H1 (cell line): ENCODE measurements around the gene SPOP. TPM values are rescaled to one million over a fixed set of nuclear protein-coding genes. Genes with fewer than 3 reads are reported as not detected.

Source experiments
- CTCF ChIA-PET: fragments of 300-600 bp; sonication (Branson Sonifier 250); formaldehyde crosslinking; loops from one replicate; lab custom pipeline; 2021; ENCODE audit not compliant: partially characterized antibody; lab: Charles Lee
- POLR2A ChIA-PET: fragments of 300-600 bp; sonication (Branson Sonifier 250); formaldehyde crosslinking; loops from one replicate; lab custom pipeline; 2021; ENCODE audit warnings: inconsistent platforms; ENCODE audit not compliant: partially characterized antibody; lab: Charles Lee
- DNase-seq, 2 experiments: peaks; one replicate each; pipeline versions ENCODE4 v3.0.0 to v3.0.0-alpha.2; 2010 to 2022; ENCODE audit warnings: low spot score in 2 of 2, low read depth in 1 of 2, mixed read lengths in 1 of 2
- FAIRE-seq: peaks from 2 replicates; lab custom pipeline; 2011; peaks lifted over from hg19 to GRCh38; lab: Jason Lieb, UNC
- H2AFZ ChIP-seq: 2 replicates; pipeline ENCODE4 v1.8.1; 2012; ENCODE audit warnings: low read length, inconsistent platforms
- H2AK5ac ChIP-seq: 2 replicates; pipeline ENCODE4 v1.6.1; 2013; ENCODE audit warnings: low read depth, low read length
- H2BK120ac ChIP-seq: replicated peaks from 2 replicates; pipeline ENCODE3; 2013; ENCODE audit warnings: low read depth, low read length, inconsistent platforms
- H2BK12ac ChIP-seq: 2 replicates; pipeline ENCODE4 v1.6.1; 2013; ENCODE audit warnings: low read depth, low read length
- H2BK15ac ChIP-seq: 2 replicates; pipeline ENCODE4 v1.6.1; 2013; ENCODE audit warnings: low read length
- H2BK20ac ChIP-seq: 2 replicates; pipeline ENCODE4 v1.6.1; 2013; ENCODE audit warnings: low read length
- H2BK5ac ChIP-seq: 2 replicates; pipeline ENCODE4 v1.6.1; 2013; ENCODE audit warnings: low read depth, low read length
- H3K14ac ChIP-seq: 2 replicates; pipeline ENCODE4 v1.6.1; 2013; ENCODE audit warnings: inconsistent platforms; ENCODE audit not compliant: insufficient read length
- H3K18ac ChIP-seq: 2 replicates; pipeline ENCODE4 v1.6.1; 2013; ENCODE audit warnings: low read length; ENCODE audit errors: extremely low read depth
- H3K23ac ChIP-seq: 2 replicates; pipeline ENCODE4 v1.6.1; 2013; ENCODE audit warnings: inconsistent platforms; ENCODE audit not compliant: insufficient read length
- H3K23me2 ChIP-seq: 2 replicates; pipeline ENCODE4 v1.6.1; 2013; ENCODE audit warnings: low read depth, low read length
- H3K27ac ChIP-seq: 2 replicates; pipeline ENCODE4 v1.6.1; 2011; ENCODE audit warnings: low read depth, low read length, inconsistent platforms
- H3K27me3 ChIP-seq, 4 experiments: replicated peaks in 1 of 4; 1 replicate in 1 of 4; 2 replicates in 3 of 4; pipeline versions ENCODE4 v1.6.1 to v1.8.1; 2011 to 2013; ENCODE audit warnings: low read length in 3 of 4, mild to moderate bottlenecking in 3 of 4, inconsistent platforms in 2 of 4, mixed read lengths in 2 of 4, moderate library complexity in 1 of 4; ENCODE audit not compliant: control insufficient read depth in 3 of 4, insufficient read depth in 3 of 4; ENCODE audit errors: extremely low read depth in 1 of 4
- H3K36me3 ChIP-seq, 4 experiments: 2 replicates each; pipeline versions ENCODE4 v1.6.1 to v1.8.1; 2011 to 2013; ENCODE audit warnings: mild to moderate bottlenecking in 4 of 4, low read length in 3 of 4, moderate library complexity in 2 of 4, control low read depth in 1 of 4, inconsistent platforms in 1 of 4; ENCODE audit not compliant: insufficient read depth in 4 of 4, control insufficient read depth in 2 of 4
- H3K4ac ChIP-seq: replicated peaks from 2 replicates; pipeline ENCODE3; 2013; ENCODE audit warnings: low read length, low read depth, mixed read lengths, inconsistent platforms; ENCODE audit not compliant: insufficient read length
- H3K4me1 ChIP-seq, 4 experiments: replicated peaks in 1 of 4; 1 replicate in 1 of 4; 2 replicates in 3 of 4; pipeline versions ENCODE4 v1.6.1 to v1.8.1; 2011 to 2013; ENCODE audit warnings: low read length in 3 of 4, inconsistent platforms in 2 of 4, mixed read lengths in 1 of 4; ENCODE audit not compliant: insufficient read depth in 4 of 4, control insufficient read depth in 3 of 4
- H3K4me2 ChIP-seq, 2 experiments: 2 replicates each; pipeline versions ENCODE4 v1.6.1 to v1.8.1; 2011 to 2013; ENCODE audit warnings: low read depth in 2 of 2, low read length in 2 of 2, control low read depth in 1 of 2, inconsistent platforms in 1 of 2, mild to moderate bottlenecking in 1 of 2; ENCODE audit not compliant: insufficient read depth in 1 of 2
- H3K4me3 ChIP-seq, 4 experiments: fragments of 200-600, 300-600 bp in 1 of 4; sonication (generic), shearing (Covaris generic), sonication (Bioruptor Twin) in 1 of 4; 2 replicates each; pipeline versions ENCODE4 v1.5.1 to v1.8.1; 2011 to 2016; ENCODE audit warnings: low read length in 4 of 4, low read depth in 3 of 4, control low read depth in 2 of 4, inconsistent platforms in 2 of 4, mild to moderate bottlenecking in 2 of 4, mixed read lengths in 1 of 4, moderate library complexity in 1 of 4; ENCODE audit not compliant: insufficient read depth in 2 of 4; ENCODE audit errors: extremely low read depth in 1 of 4
- H3K56ac ChIP-seq: replicated peaks from 2 replicates; pipeline ENCODE3; 2013; ENCODE audit warnings: low read depth, mild to moderate bottlenecking, mixed read lengths, low read length, inconsistent platforms; ENCODE audit not compliant: insufficient read length
- H3K79me1 ChIP-seq: 2 replicates; pipeline ENCODE4 v1.6.1; 2013; ENCODE audit warnings: low read depth, low read length, control low read depth
- H3K79me2 ChIP-seq, 2 experiments: 2 replicates each; pipeline versions ENCODE4 v1.6.1 to v1.8.1; 2012 to 2013; ENCODE audit warnings: low read length in 2 of 2, mild to moderate bottlenecking in 2 of 2, inconsistent platforms in 1 of 2; ENCODE audit not compliant: insufficient read depth in 2 of 2, control insufficient read depth in 1 of 2
- H3K9ac ChIP-seq, 4 experiments: replicated peaks in 1 of 4; 1 replicate in 1 of 4; 2 replicates in 3 of 4; pipeline versions ENCODE4 v1.6.1 to v1.8.1; 2011 to 2013; ENCODE audit warnings: low read depth in 3 of 4, low read length in 3 of 4, control low read depth in 2 of 4, mild to moderate bottlenecking in 2 of 4, moderate library complexity in 2 of 4, inconsistent platforms in 1 of 4; ENCODE audit errors: extremely low read depth in 1 of 4
- H3K9me3 ChIP-seq, 2 experiments: 2 replicates each; pipeline versions ENCODE4 v1.6.1 to v1.8.1; 2012 to 2013; ENCODE audit warnings: mild to moderate bottlenecking in 2 of 2, moderate library complexity in 2 of 2, control low read depth in 1 of 2, inconsistent platforms in 1 of 2, low read depth in 1 of 2, low read length in 1 of 2, mixed read lengths in 1 of 2; ENCODE audit not compliant: insufficient read depth in 2 of 2
- H4K20me1 ChIP-seq, 2 experiments: replicated peaks in 1 of 2; 2 replicates each; pipeline versions ENCODE3 to v1.8.1; 2011 to 2013; ENCODE audit warnings: inconsistent platforms in 2 of 2, low read length in 2 of 2, mild to moderate bottlenecking in 1 of 2; ENCODE audit not compliant: insufficient read depth in 2 of 2, control insufficient read depth in 1 of 2
- H4K5ac ChIP-seq: 2 replicates; pipeline ENCODE4 v1.6.1; 2013; ENCODE audit warnings: low read length, low read depth, mixed read lengths, inconsistent platforms; ENCODE audit not compliant: insufficient read length
- H4K8ac ChIP-seq: 2 replicates; pipeline ENCODE4 v1.8.0; 2013; ENCODE audit warnings: mild to moderate bottlenecking, moderate library complexity, low read length, inconsistent platforms; ENCODE audit not compliant: insufficient read depth; ENCODE audit errors: extremely low read depth
- H4K91ac ChIP-seq: replicated peaks from 2 replicates; pipeline ENCODE3; 2013; ENCODE audit warnings: low read length, mixed read lengths, inconsistent platforms; ENCODE audit not compliant: insufficient read length
- ATF3 ChIP-seq: IDR thresholded peaks from 2 replicates; pipeline ENCODE4 v1.6.1; 2011; ENCODE audit warnings: low read depth, mild to moderate bottlenecking, low read length; ENCODE audit not compliant: insufficient read depth
- CEBPB ChIP-seq: IDR thresholded peaks from 2 replicates; pipeline ENCODE4 v1.6.1; 2012; ENCODE audit warnings: low read depth, low read length
- CHD1 ChIP-seq: IDR thresholded peaks from 2 replicates; pipeline ENCODE4 v1.6.1; 2012; ENCODE audit warnings: low read depth, low read length, improper control_type of control experiment
- JUND ChIP-seq: IDR thresholded peaks from 2 replicates; pipeline ENCODE4 v1.6.1; 2011; ENCODE audit warnings: mild to moderate bottlenecking, improper control_type of control experiment, low read length
- MAFK ChIP-seq: IDR thresholded peaks from 2 replicates; pipeline ENCODE4 v1.6.1; 2012; ENCODE audit warnings: low read depth, mild to moderate bottlenecking, improper control_type of control experiment, low read length
- NANOG ChIP-seq: IDR thresholded peaks from 2 replicates; pipeline ENCODE4 v1.6.1; 2011; ENCODE audit warnings: low read length, low read depth, mild to moderate bottlenecking, inconsistent platforms; ENCODE audit not compliant: insufficient read depth, poor library complexity, severe bottlenecking
- RBBP5 ChIP-seq: IDR thresholded peaks from 2 replicates; pipeline ENCODE4 v1.7.1; 2012; ENCODE audit warnings: low read depth, mild to moderate bottlenecking, inconsistent platforms, low read length, moderate library complexity, borderline replicate concordance
- RFX5 ChIP-seq: IDR thresholded peaks from 2 replicates; pipeline ENCODE4 v1.6.1; 2011; ENCODE audit warnings: low read depth, low read length, improper control_type of control experiment, borderline replicate concordance
- SIN3A ChIP-seq, 2 experiments: IDR thresholded peaks in 1 of 2; conservative IDR thresholded peaks in 1 of 2; 2 replicates each; pipeline ENCODE4 v1.6.1; 2011 to 2012; ENCODE audit warnings: low read length in 2 of 2, improper control_type of control experiment in 1 of 2, low read depth in 1 of 2, mild to moderate bottlenecking in 1 of 2
- SIX5 ChIP-seq: IDR thresholded peaks from 2 replicates; pipeline ENCODE4 v1.6.1; 2011; ENCODE audit warnings: mild to moderate bottlenecking, low read depth, low read length
- SP1 ChIP-seq: IDR thresholded peaks from 2 replicates; pipeline ENCODE4 v1.6.1; 2011; ENCODE audit warnings: low read depth, low read length
- SP4 ChIP-seq: IDR thresholded peaks from 2 replicates; pipeline ENCODE4 v1.6.1; 2012; ENCODE audit warnings: low read length, inconsistent platforms
- SRF ChIP-seq: IDR thresholded peaks from 2 replicates; pipeline ENCODE4 v1.6.1; 2011; ENCODE audit warnings: mild to moderate bottlenecking, low read depth, low read length, moderate library complexity
- TAF1 ChIP-seq: IDR thresholded peaks from 2 replicates; pipeline ENCODE4 v1.6.1; 2011; ENCODE audit warnings: mild to moderate bottlenecking, low read depth, low read length
- ZNF274 ChIP-seq: IDR thresholded peaks from 2 replicates; pipeline ENCODE4 v1.7.0; 2012; ENCODE audit warnings: low read length, borderline replicate concordance; ENCODE audit errors: extremely low read depth
- WGBS, 2 experiments: shearing (Covaris generic) in 1 of 2; methylation state at CpG; one replicate each; pipeline versions ENCODE4 v1.1.6 to v1.1.7; 2013 to 2015; ENCODE audit warnings: low lambda C conversion rate in 2 of 2, mixed read lengths in 2 of 2, inconsistent platforms in 1 of 2, low coverage in 1 of 2, missing lambda C conversion rate in 1 of 2; ENCODE audit not compliant: insufficient replicate concordance in 2 of 2, insufficient coverage in 1 of 2, insufficient read length in 1 of 2; ENCODE audit errors: extremely low coverage in 1 of 2, missing lambda C conversion rate in 1 of 2; 5-methylcytosine and 5-hydroxymethylcytosine counted together
- polyA plus RNA-seq, 7 experiments: library from polyadenylated mRNA; depleted of rRNA in 3 of 7; stranded (reverse) in 5 of 7; unstranded in 2 of 7; fragments of >200 nt in 5 of 7; fragments of 200-250 nt in 2 of 7; gene quantifications; 1 replicate in 5 of 7; 2 replicates in 1 of 7; 4 replicates in 1 of 7; pipeline versions ENCODE4 v1.2.1 to v1.2.3, GENCODE V29; 2011 to 2013; ENCODE audit warnings: missing spikeins in 2 of 7, mixed read lengths in 2 of 7
- total RNA-seq: library from RNA; stranded (reverse); fragmentation: NEBNext Ultra II Directional; extraction: Animal tissue kit (Norgen Biotek cat#: 25700); gene quantifications from 2 replicates; pipeline ENCODE4 v1.2.1, GENCODE V29; 2021

Gene SPOP
- total and polyA plus RNA-seq, 2 of the 8 experiments (the other 6 are each of a cell fraction or from before 2014, with no cell fraction given), result 13.3 to 25.6 TPM

GRCh38 chr17:49577650-49577934 is 100.3 kb downstream of the SPOP start:
- Histone ChIP-seq H4K20me1 (peaks cover 0 to 4% of the 10 kb centered on the region in 2 experiments), H2AK5ac (no peak overlapping the region), H3K36me3 (no peaks in the 10 kb centered on the region), H3K4me2 (peak overlapping the region; percentile 81 to 87; a peak in 2 of 4 replicates), H3K79me2 (no peaks in the 10 kb centered on the region), H3K27ac (no peak overlapping the region), H3K4ac (no peak overlapping the region), H2BK20ac (no peak overlapping the region), H3K4me1 (peaks cover 0 to 23% (median 10%) of the 10 kb centered on the region in 4 experiments; a peak in 6 of 7 replicates), H2BK120ac (no peak overlapping the region), H3K27me3 (peaks cover 4 to 14% (median 8%) of the 10 kb centered on the region in 4 experiments; a peak in 5 of 7 replicates), H3K14ac (no peak overlapping the region), H2AFZ (no peak overlapping the region), H3K4me3 (peak overlapping the region in 1 of 4 experiments; percentile 79; a peak in 2 of 8 replicates), H3K23me2 (peaks cover 12% of the 10 kb centered on the region), H2BK5ac (no peak overlapping the region), H3K18ac (no peak overlapping the region), H4K91ac (no peak overlapping the region), H3K9ac (no peak overlapping the region), H4K8ac (no peak overlapping the region), H3K56ac (no peak overlapping the region), H2BK15ac (no peak overlapping the region), H2BK12ac (no peak overlapping the region), H3K79me1 (no peaks in the 10 kb centered on the region), H3K23ac (no peak overlapping the region), H4K5ac (no peak overlapping the region), H3K9me3 (no peaks in the 10 kb centered on the region)
- CTCF ChIA-PET, result interaction anchor here (1.2 to 2.2 kb wide), 4 partner anchors 9 to 126 kb away, joined by 3 to 7 read pairs (median 4); no protein-coding TSS in a partner anchor
- POLR2A ChIA-PET, result no interaction called here
- no peak for FAIRE-seq
- 80% methylated on average over 3 of the region's 3 CpGs; no CpG with 5 or more reads in 1 of the 2 experiments for WGBS, 2 experiments
- DNase-seq, result no peak
- TF ChIP-seq SIN3A (conservative IDR thresholded peaks at IDR 0.05 in 1 of 2, IDR thresholded peaks at IDR 0.05 in 1 of 2; ENCODE audit: low read depth in 1 of 2, low read length in 2 of 2) (no peak), CHD1 (no peak), SP1 (no peak), RFX5 (no peak), MAFK (no peak), ZNF274 (no peak), NANOG (no peak), RBBP5 (no peak), SP4 (no peak), JUND (no peak), ATF3 (no peak), CEBPB (no peak), TAF1 (no peak), SRF (no peak), SIX5 (no peak)
